Fibroblast of peridontal ligament (primary cell): ENCODE measurements around the gene KNDC1.

Experiments
- DNase-seq: peaks from one replicate; pipeline ENCODE4 v3.0.0-alpha.2; 2010; ENCODE audit errors: extremely low read depth

KNDC1 gene

GRCh38 chr10:133241501-133242205, 81.6 kb downstream of the KNDC1 start:
- DNase-seq, result no peak

DNA sequence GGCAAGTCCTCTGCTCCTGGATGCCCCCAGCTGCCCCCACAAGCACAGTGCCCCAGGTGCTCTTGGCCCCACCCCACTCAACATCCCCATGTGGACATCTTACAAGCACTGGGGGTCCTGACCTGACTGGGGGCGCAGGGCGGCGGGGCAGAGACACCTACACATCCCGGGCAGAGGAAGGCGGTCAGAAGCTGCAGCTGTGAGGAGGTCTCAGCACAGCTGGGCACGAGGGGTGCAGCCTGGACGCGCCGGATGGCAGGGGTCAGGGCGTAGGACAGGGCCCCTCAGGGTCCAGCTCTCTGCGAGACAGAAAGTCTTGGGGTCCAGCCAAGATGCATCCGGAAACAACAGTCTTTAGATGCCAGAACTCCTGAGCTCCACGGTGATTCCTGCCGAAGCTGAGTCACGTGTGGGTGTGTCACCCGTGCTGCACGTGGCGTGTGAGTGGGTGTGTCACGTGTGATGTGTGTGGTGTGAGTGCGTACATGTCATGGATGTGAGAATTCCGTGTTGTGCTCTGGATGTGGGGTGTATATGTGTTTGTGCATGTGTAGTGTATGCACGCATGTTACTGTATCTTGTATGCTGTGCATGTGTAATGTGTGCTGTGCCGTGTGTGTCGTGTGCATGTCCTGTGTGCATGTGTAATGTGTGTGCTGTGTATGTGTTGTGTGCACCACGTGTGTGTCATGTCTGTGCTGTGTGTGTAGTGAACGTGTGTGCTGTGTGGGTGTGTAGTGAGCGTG, 82.8 kb downstream of the KNDC1 start:
- DNase-seq, result no peak

DNA sequence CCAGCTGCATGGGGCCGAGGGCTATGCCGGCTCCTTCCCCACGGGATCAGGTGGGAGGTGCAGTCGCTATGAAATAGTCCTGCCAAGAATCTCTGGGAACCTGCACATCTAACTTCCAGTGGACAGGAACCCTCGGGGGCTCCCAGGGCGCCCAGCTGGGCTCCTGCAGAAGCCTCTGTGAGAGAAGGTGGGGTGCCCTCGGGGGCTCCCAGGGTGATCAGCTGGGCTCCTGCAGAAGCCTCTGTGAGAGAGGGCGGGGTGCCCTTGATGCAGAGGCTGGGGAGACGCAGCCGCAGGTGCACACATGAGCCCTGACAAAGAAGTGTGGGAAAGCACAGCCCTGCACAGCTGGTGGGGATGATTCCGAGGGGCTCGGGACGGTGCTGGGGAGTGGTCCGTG, 83.6 kb downstream of the KNDC1 start:
- DNase-seq, result no peak

DNA sequence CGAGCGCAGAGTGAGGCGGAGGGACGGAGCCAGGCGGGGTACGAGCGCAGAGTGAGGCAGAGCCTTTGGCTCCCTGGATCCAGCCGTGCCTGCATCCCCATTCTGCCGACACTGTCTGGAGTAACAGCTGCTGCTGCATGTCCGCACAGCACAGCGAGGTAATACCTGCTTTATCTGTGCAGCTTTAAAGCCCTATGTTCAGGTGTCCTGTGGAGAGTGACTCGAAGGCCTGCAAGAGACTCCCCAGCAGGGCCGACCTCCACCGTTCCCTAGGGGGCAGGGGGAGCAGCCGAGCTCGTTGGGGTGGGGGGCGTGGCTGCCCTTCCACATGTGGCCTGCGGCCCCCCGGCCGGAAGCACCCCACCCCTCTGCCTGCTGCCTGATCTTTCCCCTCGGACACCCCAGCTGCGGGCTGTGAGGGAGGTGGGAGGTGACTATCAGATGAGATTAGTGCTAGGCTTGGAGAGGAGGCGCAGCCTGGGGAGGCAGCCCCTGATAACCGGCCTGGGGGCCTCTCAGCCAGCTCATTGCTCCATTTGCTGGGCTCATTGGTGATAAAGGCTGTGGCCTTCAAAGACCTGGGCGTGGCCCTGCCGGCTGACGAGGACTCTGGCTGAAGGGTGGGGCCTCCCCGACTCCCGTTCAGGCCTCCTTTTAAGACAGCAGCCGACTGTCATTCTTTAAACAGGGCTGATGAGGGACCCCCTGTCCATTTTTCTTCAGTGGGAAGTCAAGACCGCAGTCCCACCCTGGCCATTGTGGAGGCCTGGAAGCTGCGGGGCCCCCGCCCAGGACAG, 85.6 kb downstream of the KNDC1 start:
- DNase-seq, result no peak

DNA sequence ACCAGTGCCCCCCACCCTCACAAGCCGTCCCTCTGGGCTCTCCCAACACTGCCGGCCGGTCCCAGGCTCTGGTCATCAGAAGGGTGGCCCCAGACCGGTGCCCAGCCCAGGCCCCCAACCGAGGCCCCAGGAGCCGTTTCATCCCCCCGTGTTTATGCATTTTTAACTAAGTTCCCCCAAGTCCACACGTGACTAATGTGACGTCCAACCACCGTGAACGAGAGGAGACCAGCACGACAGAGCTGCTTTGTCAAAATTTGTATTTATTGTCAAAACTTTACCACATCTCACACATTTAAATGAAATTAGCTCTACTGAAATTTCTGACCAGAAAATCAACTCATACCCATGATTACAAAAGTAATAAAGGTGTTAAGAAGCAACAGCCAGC, 86.2 kb downstream of the KNDC1 start:
- no peak for DNase-seq

GRCh38 chr10:133247681-133248333, 87.8 kb downstream of the KNDC1 start:
- no peak for DNase-seq

- DNase-seq, result no peak
Measured at GRCh38 chr10:133248334-133248715, 88.3 kb downstream of the KNDC1 start.

- DNase-seq, result no peak
Measured at GRCh38 chr10:133249094-133249780, 89.2 kb downstream of the KNDC1 start.

- no peak for DNase-seq
Measured at GRCh38 chr10:133249975-133250754, 90.1 kb downstream of the KNDC1 start.

DNA sequence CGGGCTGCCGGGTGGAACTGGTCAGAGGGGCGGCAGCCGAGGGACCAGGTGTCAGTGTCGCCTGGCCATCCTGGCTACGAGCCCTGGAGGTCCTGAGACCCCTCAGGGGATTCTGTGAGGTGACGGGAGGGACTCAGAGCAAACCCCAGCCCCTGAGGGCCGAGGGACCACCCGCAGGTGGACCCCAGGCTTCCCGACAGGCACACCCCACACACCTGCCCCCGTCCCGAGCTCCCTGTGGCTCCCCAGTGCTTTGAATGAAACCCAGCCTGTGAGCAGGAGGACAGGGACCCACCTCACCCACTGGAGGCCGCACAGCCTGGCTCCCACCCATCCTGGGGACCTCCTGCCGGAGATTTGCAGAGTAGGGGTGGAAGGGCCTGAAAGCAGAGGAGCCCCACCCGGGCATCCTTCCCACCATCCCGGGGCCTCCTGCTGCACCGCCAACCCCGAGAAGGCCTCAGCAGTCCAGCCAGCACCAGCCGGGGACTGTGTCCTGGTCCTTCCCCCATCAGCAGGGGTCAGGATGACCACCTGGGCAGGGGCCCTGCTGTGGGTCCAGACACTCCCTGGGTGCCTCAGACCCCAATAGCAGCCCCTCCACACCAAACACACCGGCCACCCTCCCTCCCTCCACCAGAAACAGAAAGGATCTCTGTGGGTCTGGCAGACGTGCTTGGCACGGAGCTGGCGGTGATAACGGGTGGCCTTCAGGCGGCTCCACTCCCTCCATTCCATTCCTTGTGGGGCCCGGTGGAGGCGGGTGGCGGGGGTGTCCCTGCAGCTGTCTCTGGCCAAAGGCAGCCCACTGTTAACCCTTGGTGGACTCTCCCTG, 91.6 kb downstream of the KNDC1 start:
- DNase-seq, result no peak

DNA sequence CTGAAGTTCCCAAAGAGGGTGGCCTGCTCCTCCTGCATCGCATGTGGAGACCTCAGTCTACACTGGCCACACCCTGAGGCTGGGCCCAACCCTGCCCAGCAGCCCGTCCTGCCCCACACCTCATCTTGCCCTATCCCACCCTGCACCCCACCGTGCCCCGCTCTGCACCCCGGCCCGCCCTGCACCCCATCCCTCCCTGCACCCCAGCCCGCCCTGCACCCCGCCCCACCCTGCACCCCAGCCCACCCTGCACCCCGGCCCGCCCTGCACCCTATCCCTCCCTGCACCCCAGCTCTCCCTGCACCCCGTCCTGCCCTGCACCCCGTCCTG, 92.2 kb downstream of the KNDC1 start:
- DNase-seq, result no peak

GRCh38 chr10:133253361-133253955, 93.4 kb downstream of the KNDC1 start:
- no peak for DNase-seq

GRCh38 chr10:133254421-133255120, 94.6 kb downstream of the KNDC1 start:
- DNase-seq, result no peak

DNA sequence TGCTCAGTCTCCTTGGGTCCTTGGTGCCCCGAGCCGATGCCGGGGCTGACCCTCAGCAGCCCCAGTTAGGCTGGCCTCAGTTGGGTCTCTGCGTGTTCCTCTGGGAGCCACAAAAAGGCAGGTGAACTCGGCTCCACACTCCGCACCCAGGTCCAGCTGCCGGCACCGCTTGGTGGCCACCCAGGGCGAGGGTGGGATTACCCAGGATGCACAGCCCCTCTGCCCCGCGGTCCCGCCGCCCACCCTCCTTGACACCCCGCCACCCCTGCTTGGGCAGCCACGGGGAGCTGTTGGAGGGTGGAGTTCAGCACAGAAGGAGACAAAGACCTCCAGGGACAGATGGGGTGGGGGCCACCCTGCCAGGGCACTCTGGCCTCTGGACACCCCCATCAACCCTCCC, 95.3 kb downstream of the KNDC1 start:
- DNase-seq, result no peak

- DNase-seq, result peak; percentile 17
Measured at GRCh38 chr10:133257489-133258065, 97.6 kb downstream of the KNDC1 start.

GRCh38 chr10:133258066-133258817, 98.2 kb downstream of the KNDC1 start:
- DNase-seq, result no peak

- DNase-seq, result peak; percentile 100
Measured at GRCh38 chr10:133258818-133259601, 99.0 kb downstream of the KNDC1 start.
